HPDE6-E6E7 (cell line): ENCODE data around the gene MAP4K4.

Experiments
- DNase-seq: peaks from one replicate; pipeline ENCODE4 v3.0.0; 2011; ENCODE audit warnings: missing footprints; ENCODE audit errors: extremely low spot score

The MAP4K4 gene

GRCh38 chr2:101722864-101723263 lies 25.4 kb downstream of the MAP4K4 start:
- DNase-seq, result no peak

DNA sequence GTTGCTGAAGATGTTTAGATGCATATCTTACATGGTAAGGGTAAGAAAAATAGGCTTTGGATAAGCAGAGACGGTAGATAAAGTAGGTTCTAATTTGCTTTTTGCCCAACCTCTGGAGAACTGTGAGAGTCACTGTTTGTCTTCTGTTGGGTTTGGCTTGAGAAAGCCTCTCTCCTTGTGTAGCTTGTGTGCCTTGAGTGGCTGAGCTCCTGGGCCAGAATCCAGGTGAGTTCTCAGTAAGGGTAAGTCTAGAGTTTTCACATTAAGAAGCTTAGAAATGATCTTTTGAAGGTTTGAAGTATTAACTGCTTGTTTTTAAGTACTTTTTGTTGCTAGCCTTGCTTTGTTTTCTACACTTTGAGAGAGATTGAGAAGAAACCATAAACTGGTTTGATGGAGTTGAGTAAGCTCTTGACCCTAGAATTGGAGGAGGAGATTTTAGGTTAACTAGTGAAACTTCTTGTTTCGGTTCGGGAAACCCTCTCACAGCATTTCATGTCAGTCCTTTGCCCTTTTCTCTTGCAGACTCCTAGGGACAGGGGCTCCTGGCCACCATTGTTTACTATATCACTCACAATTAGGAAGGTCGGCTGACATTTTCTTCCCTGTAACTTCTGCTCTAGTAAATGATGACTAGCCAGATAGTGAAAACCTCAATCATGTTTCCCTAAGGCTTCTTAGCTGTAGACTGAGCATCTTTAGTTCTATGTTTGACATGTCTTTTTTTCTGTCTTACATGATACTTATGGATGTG lies 26.0 kb downstream of the MAP4K4 start:
- DNase-seq, result no peak

DNA sequence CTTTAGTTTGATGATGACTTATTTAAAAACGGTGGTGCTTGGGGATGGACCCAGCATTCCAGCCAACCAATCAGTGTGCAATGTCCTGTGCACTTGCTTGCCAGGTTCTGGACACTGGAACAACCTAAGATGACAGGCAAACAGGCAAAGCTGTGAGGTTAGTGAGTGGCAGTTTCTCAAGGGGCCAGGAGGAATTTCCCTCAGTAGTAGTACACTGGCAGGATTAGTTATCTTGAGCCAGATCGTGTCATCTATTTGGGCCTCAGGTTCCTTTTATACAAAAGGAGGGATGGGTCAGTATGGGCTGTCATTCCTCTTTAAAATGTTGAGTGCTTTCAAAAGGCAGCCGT lies 26.6 kb downstream of the MAP4K4 start:
- no peak for DNase-seq

GRCh38 chr2:101725038-101725437 lies 27.5 kb downstream of the MAP4K4 start:
- no peak for DNase-seq

- no peak for DNase-seq
Measured at GRCh38 chr2:101725515-101726192, 28.1 kb downstream of the MAP4K4 start.

DNA sequence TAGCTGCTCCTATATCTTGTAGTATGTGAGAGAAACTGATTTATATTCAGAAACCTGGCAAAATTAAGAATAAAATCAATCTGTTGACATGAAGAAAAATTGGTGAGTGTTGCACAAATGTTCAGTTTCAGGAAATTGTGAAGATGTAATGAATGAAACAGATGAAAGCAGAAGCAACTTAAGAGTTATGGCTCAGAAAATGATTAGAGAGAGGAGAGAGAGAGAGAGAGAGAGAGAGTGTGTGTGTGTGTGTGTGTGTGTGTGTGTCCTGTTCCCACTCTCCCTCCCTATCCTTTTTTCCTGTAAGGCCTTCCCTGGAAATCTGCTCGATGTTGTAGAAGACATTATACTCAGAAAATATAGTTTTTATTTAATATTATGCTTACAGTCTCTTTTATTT lies 31.4 kb downstream of the MAP4K4 start:
- DNase-seq, result no peak

DNA sequence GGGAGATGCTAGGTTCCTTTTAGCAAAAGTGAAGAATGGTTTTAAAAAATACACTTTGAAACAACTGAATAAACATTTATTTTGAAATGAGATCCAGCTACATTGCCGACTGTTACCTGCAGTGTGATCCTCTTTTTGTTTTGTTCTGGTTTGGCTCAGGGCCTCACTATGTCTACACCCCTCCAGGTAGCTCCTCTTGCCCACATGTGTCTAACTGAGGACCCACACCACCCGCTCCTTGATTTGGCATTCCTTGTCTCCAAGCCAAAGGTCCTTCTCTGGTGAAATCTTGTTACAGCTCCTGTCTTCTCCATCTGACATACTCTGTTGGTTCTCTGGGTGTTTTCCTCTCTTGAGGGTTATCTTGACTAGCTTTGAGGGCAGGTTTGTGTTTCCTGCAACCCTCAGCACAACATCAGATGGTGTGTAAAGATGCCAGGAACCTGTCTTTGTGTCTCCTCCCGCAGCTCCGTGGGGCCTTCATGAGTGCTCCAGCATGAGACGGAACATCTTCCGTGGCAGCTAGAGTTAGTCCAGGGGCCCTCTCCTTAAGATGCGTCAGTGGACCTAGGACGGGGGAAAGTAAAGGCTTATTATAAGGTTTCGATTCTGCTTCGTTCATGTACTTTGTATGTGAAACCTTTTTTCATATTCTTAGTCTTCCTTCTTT lies 32.1 kb downstream of the MAP4K4 start:
- no peak for DNase-seq

DNA sequence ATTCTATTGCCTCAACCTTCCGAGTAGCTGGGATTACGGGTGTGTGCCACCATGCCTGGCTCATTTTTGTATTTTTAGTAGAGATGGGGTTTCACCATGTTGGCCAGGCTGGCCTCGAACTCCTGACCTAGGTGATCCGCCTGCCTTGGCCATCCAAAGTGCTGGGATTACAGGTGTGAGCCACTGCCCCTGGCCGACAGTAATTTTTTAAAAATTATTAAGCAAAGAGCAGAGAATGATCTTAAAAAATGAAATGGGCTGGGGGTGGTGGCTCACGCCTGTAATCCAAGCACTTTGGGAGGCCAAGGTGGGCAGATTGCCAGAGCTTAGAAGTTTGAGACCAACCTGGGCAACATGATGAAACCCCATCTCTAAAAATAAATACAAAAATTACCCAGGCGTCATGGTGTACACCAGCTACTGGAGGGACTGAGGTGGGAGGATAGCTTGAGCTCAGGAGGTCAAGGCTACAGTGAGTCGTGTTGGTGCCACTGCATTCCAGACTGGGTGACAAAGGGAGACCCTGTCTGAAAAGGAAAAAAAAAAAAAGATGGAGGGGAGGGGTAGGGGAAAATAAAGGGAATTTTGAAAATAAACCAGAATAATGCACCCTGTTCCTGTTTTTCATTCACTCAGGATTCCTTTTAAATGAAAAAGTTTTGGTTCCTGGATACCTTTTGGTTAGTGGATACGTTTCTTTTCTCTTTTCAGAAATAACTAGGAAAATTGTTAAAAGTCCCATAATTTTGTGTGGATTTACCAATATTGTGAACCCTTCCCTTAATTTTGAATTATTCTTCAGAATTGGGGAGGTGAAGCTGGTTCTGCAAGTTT lies 33.9 kb downstream of the MAP4K4 start:
- no peak for DNase-seq

- no peak for DNase-seq
Measured at GRCh38 chr2:101732199-101732598, 34.7 kb downstream of the MAP4K4 start.

GRCh38 chr2:101732773-101733256 lies 35.3 kb downstream of the MAP4K4 start:
- DNase-seq, result no peak

DNA sequence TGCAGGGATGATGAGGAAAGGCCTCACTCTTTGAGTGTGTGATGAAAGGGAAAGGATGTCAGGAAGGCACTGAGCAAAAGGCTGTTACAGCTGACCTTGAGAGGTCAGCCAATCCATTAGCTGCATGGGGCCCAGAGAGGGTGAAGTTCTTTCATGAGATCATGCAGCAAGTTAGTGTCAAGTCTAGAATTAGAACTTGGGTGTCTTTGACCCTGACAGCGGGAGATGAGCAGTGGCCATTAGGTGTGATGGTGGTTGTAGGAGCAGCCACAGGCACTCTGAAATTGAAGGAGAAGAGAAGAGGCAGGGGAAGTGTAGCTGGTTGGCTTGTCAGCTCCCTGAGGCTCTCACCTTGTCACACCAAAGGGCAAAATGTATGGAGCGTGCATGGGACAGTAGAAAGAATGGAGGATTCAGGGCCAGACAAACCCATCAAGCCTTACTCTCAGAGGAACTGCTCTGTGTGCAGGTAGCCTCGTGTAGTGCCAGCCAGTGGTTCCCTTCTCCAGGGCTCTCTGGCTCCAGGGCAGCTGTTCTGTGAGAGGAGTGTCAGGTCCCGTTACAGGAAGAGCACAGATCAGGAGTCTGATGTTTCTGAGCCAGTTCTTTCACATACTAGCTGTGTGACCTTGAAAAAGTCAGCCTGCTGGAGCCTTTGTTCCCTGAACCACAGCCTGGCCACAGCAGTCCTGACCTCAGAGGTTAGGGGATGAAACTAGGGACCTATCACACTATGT lies 35.9 kb downstream of the MAP4K4 start:
- DNase-seq, result no peak

DNA sequence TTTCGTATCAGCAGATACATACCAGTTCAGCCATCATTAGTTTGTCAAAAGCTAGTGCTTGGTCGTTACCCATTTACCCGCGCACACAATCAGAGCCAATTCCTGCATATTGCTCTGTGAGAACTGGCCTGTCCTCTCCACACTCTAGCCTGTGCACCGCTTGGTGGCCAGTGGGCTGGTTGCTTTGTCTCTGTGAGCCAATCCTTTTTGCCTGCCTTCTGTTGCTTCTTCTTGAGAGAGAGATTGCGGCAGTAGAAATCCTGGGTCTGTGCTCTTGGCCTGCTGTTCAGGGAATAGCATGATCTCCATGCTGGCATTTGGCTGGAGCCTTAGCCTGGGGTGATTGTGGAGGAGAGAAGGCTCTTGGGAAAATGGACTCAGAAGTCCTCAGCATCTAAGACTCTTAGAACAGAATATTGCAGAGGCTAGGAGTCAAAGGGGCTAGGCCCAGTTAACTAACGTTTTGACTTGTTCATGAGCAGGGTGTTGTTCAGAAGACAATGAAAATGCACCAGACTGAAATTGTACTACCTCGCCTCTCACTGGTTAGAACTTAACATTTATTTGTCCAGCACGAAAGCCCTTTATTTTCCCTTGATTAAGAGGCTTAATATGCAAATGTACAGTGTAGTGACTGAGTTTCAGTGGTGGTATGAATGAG lies 37.1 kb downstream of the MAP4K4 start:
- DNase-seq, result no peak

- no peak for DNase-seq
Measured at GRCh38 chr2:101735166-101735533, 37.6 kb downstream of the MAP4K4 start.

- no peak for DNase-seq
Measured at GRCh38 chr2:101736233-101736632, 38.7 kb downstream of the MAP4K4 start.

- DNase-seq, result peak; percentile 60
Measured at GRCh38 chr2:101736861-101737291, 39.4 kb downstream of the MAP4K4 start.

GRCh38 chr2:101737478-101738255 lies 40.2 kb downstream of the MAP4K4 start:
- DNase-seq, result peak; percentile 50

DNA sequence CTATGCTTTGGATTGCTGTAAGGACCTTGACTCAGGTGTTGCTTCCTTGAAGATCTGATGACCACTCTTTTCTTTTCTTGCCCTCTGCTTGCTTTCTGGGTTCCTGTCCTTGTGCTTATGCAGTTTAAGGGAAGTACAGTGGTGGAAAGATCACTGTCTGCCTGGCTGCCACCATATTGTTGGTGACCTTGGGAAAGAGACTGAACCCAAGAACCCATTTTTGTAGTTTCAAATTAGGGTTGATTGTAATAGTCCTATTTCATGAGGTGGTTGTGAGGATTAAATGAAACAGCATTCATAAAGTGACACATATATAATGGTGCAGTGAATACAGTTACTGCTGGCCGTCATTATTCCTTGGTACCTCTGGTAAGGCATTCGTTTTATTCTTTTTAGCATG lies 41.1 kb downstream of the MAP4K4 start:
- no peak for DNase-seq

GRCh38 chr2:101740555-101740964 lies 43.1 kb downstream of the MAP4K4 start:
- no peak for DNase-seq

DNA sequence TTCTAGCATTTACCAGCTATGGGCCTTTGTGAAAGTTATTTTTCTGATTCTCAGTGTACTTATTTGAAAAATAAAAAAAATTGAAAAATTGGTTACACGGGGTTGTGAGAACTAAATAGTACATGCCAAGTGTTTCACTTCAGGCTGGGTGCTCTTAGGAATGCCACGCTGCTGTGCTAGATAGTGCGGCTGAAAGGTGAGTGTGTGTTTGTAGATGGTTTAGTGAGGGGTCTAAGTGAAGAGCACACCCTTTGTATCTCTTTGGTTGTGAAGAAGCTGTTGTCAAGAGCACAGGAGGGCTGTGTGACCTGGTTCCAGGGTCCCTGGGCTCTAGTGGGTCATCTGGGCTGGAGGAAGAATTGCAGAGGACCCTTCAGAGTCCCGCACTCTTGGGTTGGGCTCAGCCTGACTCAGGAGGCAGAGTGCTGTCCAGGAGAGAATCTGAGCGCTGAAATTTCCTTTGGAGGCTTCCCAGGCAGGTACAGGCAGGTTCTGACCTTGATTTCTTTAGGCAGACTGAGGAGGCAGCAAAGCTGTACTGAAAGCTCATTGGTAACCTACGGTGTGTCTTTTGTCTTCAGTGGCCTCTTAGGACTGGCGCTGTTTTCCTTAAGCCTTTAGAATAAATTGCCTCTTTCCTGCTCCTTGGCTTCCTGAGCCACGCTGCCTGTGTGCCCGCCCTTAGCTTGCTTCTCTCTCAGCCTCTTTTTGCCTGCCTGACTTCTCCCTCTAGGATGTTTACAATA lies 44.4 kb downstream of the MAP4K4 start:
- peak; percentile 60 for DNase-seq
